Aorta (tissue), 5 donors: Measurements from ENCODE around the gene FFAR4. TPM values are rescaled to one million over a fixed set of nuclear protein-coding genes. Genes with fewer than 3 reads are reported as not detected.

Experiments
- ATAC-seq: fragments of 200-7000 bp; cut with Tn5 transposase; one replicate; pipeline ENCODE4 v1.9.1; 2022; ENCODE audit warnings: moderate library complexity; ENCODE audit not compliant: low FRiP score
- DNase-seq, 2 donors: peaks; one replicate each; pipeline ENCODE4 v3.0.0-alpha.2; 2020
- H3K27ac ChIP-seq, 2 donors: one replicate each; pipeline ENCODE4 v1.5.1; 2013; ENCODE audit warnings: low read length in 2 of 2, mild to moderate bottlenecking in 2 of 2, moderate library complexity in 2 of 2, control low read depth in 1 of 2, inconsistent platforms in 1 of 2, low read depth in 1 of 2
- H3K27me3 ChIP-seq, 2 donors: one replicate each; pipeline ENCODE4 v1.6.1; 2013; ENCODE audit warnings: control low read depth in 1 of 2, low read length in 1 of 2, mild to moderate bottlenecking in 1 of 2, moderate library complexity in 1 of 2; ENCODE audit not compliant: insufficient read depth in 2 of 2, control insufficient read depth in 1 of 2
- H3K36me3 ChIP-seq, 2 donors: one replicate each; pipeline ENCODE4 v1.6.1; 2013; ENCODE audit warnings: control low read depth in 1 of 2, low read length in 1 of 2, mild to moderate bottlenecking in 1 of 2; ENCODE audit not compliant: insufficient read depth in 2 of 2, control insufficient read depth in 1 of 2
- H3K4me1 ChIP-seq, 2 donors: one replicate each; pipeline ENCODE4 v1.6.1; 2013; ENCODE audit warnings: low read length in 2 of 2, control low read depth in 1 of 2, mild to moderate bottlenecking in 1 of 2, moderate library complexity in 1 of 2; ENCODE audit not compliant: insufficient read depth in 2 of 2, control insufficient read depth in 1 of 2
- H3K4me3 ChIP-seq, 2 donors: one replicate each; pipeline ENCODE4 v1.5.1; 2013; ENCODE audit warnings: low read length in 2 of 2, control low read depth in 1 of 2, mild to moderate bottlenecking in 1 of 2
- H3K9me3 ChIP-seq: one replicate; pipeline ENCODE4 v1.6.1; 2013; ENCODE audit warnings: mild to moderate bottlenecking, low read length; ENCODE audit not compliant: control insufficient read depth
- WGBS, 2 donors: extraction: QIAGEN DNeasy Blood & Tissue Kit; methylation state at CpG; one replicate each; pipeline ENCODE4 v1.1.7; 2013; 5-methylcytosine and 5-hydroxymethylcytosine counted together
- intact Hi-C, 2 donors: fragments of 100-400 bp; cut with DNase I; formaldehyde crosslinking; loops; one replicate each; pipeline versions ENCODE4 v1.14.2 to v1.15.0; 2022
- polyA plus RNA-seq, 2 donors: library from polyadenylated mRNA; stranded (reverse); fragments of 200-250 nt; gene quantifications; one replicate each; pipeline ENCODE4 v1.2.3, GENCODE V29; 2013
- total RNA-seq, 2 donors: library from RNA; stranded (reverse); fragmentation: NEBNext Ultra II Directional; extraction: Animal tissue kit (Norgen Biotek cat#: 25700); gene quantifications; one replicate each; pipeline ENCODE4 v1.2.1, GENCODE V29; 2021
- donor health status: healthy with polysubstance abuse.
- donor health status: Bipolar disorder and iron deficiency.
- donor health status: DM: no; HTN: no; CAD: no.
- donor health status: DM: no; HTN: no; CAD: no.
- donor health status: DM: yes; HTN: yes; CAD: no.

The FFAR4 gene
- total and polyA plus RNA-seq, 4 donors = 0.12 to 0.63 (median 0.16) TPM; not detected in 1

GRCh38 chr10:93548376-93549071 lies 17.9 kb upstream of the FFAR4 start:
- Histone ChIP-seq H3K4me3 (no peak overlapping the region), H3K27ac (no peak overlapping the region), H3K36me3 (no peaks in the 10 kb centered on the region), H3K27me3 (no peaks in the 10 kb centered on the region), H3K4me1 (no peaks in the 10 kb centered on the region), H3K9me3 (no peaks in the 10 kb centered on the region)
- no peak for DNase-seq
- intact Hi-C loops = no loop called here
- no peak for ATAC-seq
- WGBS, 2 donors = 78% methylated on average over 5 of the region's 5 CpGs

GRCh38 chr10:93550606-93551005 lies 15.9 kb upstream of the FFAR4 start:
- ATAC-seq (no peak), DNase-seq (no peak)
- no peaks in the 10 kb centered on the region for H3K4me1 ChIP-seq
- no peaks in the 10 kb centered on the region for H3K27me3 ChIP-seq
- intact Hi-C loops = loop anchor here in 1 of 2 donors (5.0 kb wide), 2 partner anchors 132 to 267 kb away; no protein-coding TSS in a partner anchor
- no peak overlapping the region for H3K4me3 ChIP-seq
- H3K9me3 ChIP-seq = no peaks in the 10 kb centered on the region
- H3K36me3 ChIP-seq = no peaks in the 10 kb centered on the region
- WGBS, 2 donors = 85 to 86% methylated on average over 4 of the region's 4 CpGs
- no peak overlapping the region for H3K27ac ChIP-seq

GRCh38 chr10:93552780-93553179 lies 13.7 kb upstream of the FFAR4 start:
- no peaks in the 10 kb centered on the region for H3K9me3 ChIP-seq
- intact Hi-C loops = loop anchor here in 1 of 2 donors (5.0 kb wide), 2 partner anchors 130 to 265 kb away; no protein-coding TSS in a partner anchor
- DNase-seq = no peak

GRCh38 chr10:93553482-93554315 lies 12.8 kb upstream of the FFAR4 start:
- WGBS, 2 donors = 88 to 89% methylated on average over 8 of the region's 8 CpGs
- no peak overlapping the region for H3K27ac ChIP-seq
- H3K27me3 ChIP-seq = no peaks in the 10 kb centered on the region
- H3K9me3 ChIP-seq = no peaks in the 10 kb centered on the region
- intact Hi-C loops = loop anchor here (2.0 to 5.0 kb wide), 3 partner anchors 127 to 264 kb away; no protein-coding TSS in a partner anchor
- ATAC-seq (no peak), DNase-seq (no peak)
- no peaks in the 10 kb centered on the region for H3K36me3 ChIP-seq
- H3K4me1 ChIP-seq = no peaks in the 10 kb centered on the region
- H3K4me3 ChIP-seq = no peak overlapping the region

More at GRCh38 chr10:93552780-93553179, 13.7 kb upstream of the FFAR4 start:
- no peak overlapping the region for H3K27ac ChIP-seq
- no peak overlapping the region for H3K4me3 ChIP-seq
- H3K4me1 ChIP-seq = no peaks in the 10 kb centered on the region
- H3K36me3 ChIP-seq = no peaks in the 10 kb centered on the region
- no peaks in the 10 kb centered on the region for H3K27me3 ChIP-seq
- WGBS, 2 donors = 88 to 89% methylated on average over 3 of the region's 3 CpGs
- no peak for ATAC-seq

- Histone ChIP-seq H3K27me3 (no peaks in the 10 kb centered on the region), H3K4me1 (no peaks in the 10 kb centered on the region), H3K36me3 (no peaks in the 10 kb centered on the region), H3K27ac (no peak overlapping the region), H3K9me3 (no peaks in the 10 kb centered on the region), H3K4me3 (no peak overlapping the region)
- no peak for DNase-seq
- 73 to 83% methylated on average over 1 of the region's 1 CpG for WGBS, 2 donors
- intact Hi-C loops = loop anchor here (2.0 to 5.0 kb wide), 3 partner anchors 127 to 263 kb away; no protein-coding TSS in a partner anchor
- ATAC-seq = no peak
These were observed 12.2 kb upstream of the FFAR4 start for GRCh38 chr10:93554316-93554663.

GRCh38 chr10:93554760-93555432 lies 11.6 kb upstream of the FFAR4 start:
- no peaks in the 10 kb centered on the region for H3K4me1 ChIP-seq
- H3K9me3 ChIP-seq = no peaks in the 10 kb centered on the region
- intact Hi-C loops = loop anchor here (2.0 to 5.0 kb wide), 3 partner anchors 126 to 262 kb away; no protein-coding TSS in a partner anchor
- peak; percentile 84 for ATAC-seq
- no peak overlapping the region for H3K27ac ChIP-seq
- H3K36me3 ChIP-seq = no peaks in the 10 kb centered on the region
- DNase-seq = peak; percentile 88 to 93
- H3K4me3 ChIP-seq = no peak overlapping the region
- H3K27me3 ChIP-seq = no peaks in the 10 kb centered on the region
- WGBS, 2 donors = 53 to 55% methylated on average over 14 of the region's 14 CpGs

- WGBS, 2 donors = 94 to 95% methylated on average over 9 of the region's 9 CpGs
- DNase-seq (no peak), ATAC-seq (no peak)
- Histone ChIP-seq H3K27ac (no peak overlapping the region), H3K9me3 (no peaks in the 10 kb centered on the region), H3K36me3 (no peaks in the 10 kb centered on the region), H3K4me1 (no peaks in the 10 kb centered on the region), H3K4me3 (no peak overlapping the region), H3K27me3 (no peaks in the 10 kb centered on the region)
- intact Hi-C loops = no loop called here
These were observed 7.0 kb upstream of the FFAR4 start for GRCh38 chr10:93559490-93559889.

GRCh38 chr10:93560541-93560940 lies 5.9 kb upstream of the FFAR4 start:
- no peaks in the 10 kb centered on the region for H3K9me3 ChIP-seq
- no peaks in the 10 kb centered on the region for H3K36me3 ChIP-seq
- ATAC-seq (peak; percentile 15), DNase-seq (no peak)
- H3K27me3 ChIP-seq = no peaks in the 10 kb centered on the region
- intact Hi-C loops = no loop called here
- H3K27ac ChIP-seq = no peak overlapping the region
- WGBS, 2 donors = 88 to 97% methylated on average over 6 of the region's 6 CpGs
- H3K4me3 ChIP-seq = no peak overlapping the region
- H3K4me1 ChIP-seq = no peaks in the 10 kb centered on the region
